Posterior cingulate gyrus (tissue), 11 donors: ENCODE data around the gene DTD1.

ENCODE experiments used
- DNase-seq, 10 donors: peaks; one replicate each; pipeline versions ENCODE4 v3.0.0 to v3.0.0-alpha.2; 2020 to 2021; ENCODE audit warnings: mixed read lengths in 3 of 10
- intact Hi-C: fragments of 100-400 bp; cut with DNase I; formaldehyde crosslinking; loops from one replicate; pipeline ENCODE4 v1.15.1; 2023

Gene DTD1

GRCh38 chr20:18587665-18588573, at the start of gene DTD1:
DTD1 (plus strand) TSS chr20:18588054; CDS start chr20:18588073, 19 bp downstream.
- intact Hi-C loops = loop anchor here (2.0 kb wide), 1 partner anchor 21 kb away; the partner anchor contains the start of gene SMIM26
- peak; percentile 89 to 99 (median 96) for DNase-seq

- intact Hi-C loops = no loop called here
- no peak for DNase-seq
Measured at GRCh38 chr20:18541741-18542140, 46.1 kb upstream of the DTD1 start.

GRCh38 chr20:18543216-18543615, 44.6 kb upstream of the DTD1 start:
- DNase-seq = no peak
- intact Hi-C loops = no loop called here

GRCh38 chr20:18543932-18544331, 43.9 kb upstream of the DTD1 start:
- peak in 1 of 10 donors; percentile 27 for DNase-seq
- intact Hi-C loops = no loop called here

- DNase-seq = no peak
- intact Hi-C loops = no loop called here
Measured at GRCh38 chr20:18545566-18545965, 42.3 kb upstream of the DTD1 start.

- no peak for DNase-seq
Measured at GRCh38 chr20:18548465-18548864, 39.4 kb upstream of the DTD1 start.

GRCh38 chr20:18553746-18554145, 34.1 kb upstream of the DTD1 start:
- intact Hi-C loops = no loop called here
- DNase-seq = no peak

More at GRCh38 chr20:18548465-18548864, 39.4 kb upstream of the DTD1 start:
- intact Hi-C loops = no loop called here

GRCh38 chr20:18566892-18567738, 20.7 kb upstream of the DTD1 start, which contains the start of gene SMIM26:
SMIM26 (plus strand) TSS chr20:18567432; CDS start chr20:18567479, 47 bp downstream.
- peak; percentile 83 to 98 (median 92) for DNase-seq
- intact Hi-C loops = loop anchor here (2.0 to 5.0 kb wide), 3 partner anchors 20 to 100 kb away; partner anchors contain the start of genes DZANK1, POLR3F and SEC23B

GRCh38 chr20:18567739-18568091, 20.1 kb upstream of the DTD1 start:
- DNase-seq = no peak
- intact Hi-C loops = loop anchor here (2.0 to 5.0 kb wide), 3 partner anchors 19 to 100 kb away; partner anchors contain the start of genes DZANK1, POLR3F and SEC23B

GRCh38 chr20:18571009-18571408, 16.8 kb upstream of the DTD1 start:
- intact Hi-C loops = no loop called here

GRCh38 chr20:18571578-18571977, 16.3 kb upstream of the DTD1 start:
- intact Hi-C loops = no loop called here
- DNase-seq = no peak

More at GRCh38 chr20:18571009-18571408, 16.8 kb upstream of the DTD1 start:
- no peak for DNase-seq

GRCh38 chr20:18577942-18578341, 9.9 kb upstream of the DTD1 start:
- intact Hi-C loops = no loop called here
- DNase-seq = no peak

- intact Hi-C loops = no loop called here
- DNase-seq = no peak
Measured at GRCh38 chr20:18578581-18578980, 9.3 kb upstream of the DTD1 start.

GRCh38 chr20:18580012-18580411, 7.8 kb upstream of the DTD1 start:
- intact Hi-C loops = no loop called here
- DNase-seq = no peak

- intact Hi-C loops = no loop called here
- no peak for DNase-seq
Measured at GRCh38 chr20:18585134-18585533, 2.7 kb upstream of the DTD1 start.

GRCh38 chr20:18588574-18588933, 700 bp downstream of the DTD1 start:
- DNase-seq = peak in 5 of 10 donors; percentile 8 to 82 (median 27)
- intact Hi-C loops = no loop called here

GRCh38 chr20:18589941-18590674, 2.3 kb downstream of the DTD1 start:
- DNase-seq = peak in 1 of 10 donors; percentile 17
- intact Hi-C loops = no loop called here

- DNase-seq = no peak
- intact Hi-C loops = no loop called here
Measured at GRCh38 chr20:18596270-18596669, 8.4 kb downstream of the DTD1 start.

GRCh38 chr20:18609741-18610140, 21.9 kb downstream of the DTD1 start:
- intact Hi-C loops = no loop called here

GRCh38 chr20:18611492-18611891, 23.6 kb downstream of the DTD1 start:
- DNase-seq = no peak
- intact Hi-C loops = no loop called here

More at GRCh38 chr20:18609741-18610140, 21.9 kb downstream of the DTD1 start:
- no peak for DNase-seq
